ENCODE results near the gene NFE2L2.

- no peak for TF ChIP-seq POLR2A (IDR thresholded peaks at IDR 0.05)
- TF ChIP-seq CTCF (IDR thresholded peaks at IDR 0.05) = no peak
- no peak for TF ChIP-seq POLR2AphosphoS5 (IDR thresholded peaks at IDR 0.05)
Measured at GRCh38 chr2:177250461-177250860, 14.1 kb downstream of the NFE2L2 start.
